SK-N-MC (cell line): ENCODE measurements around the gene THBS2.

Source experiments
- EZH2 ChIP-seq: fragments of 200-600 bp; sonication (generic); IDR thresholded peaks from one replicate; pipeline ENCODE4 v1.6.1; 2017; ENCODE audit warnings: antibody characterized with exemption
- FOXP2 ChIP-seq: optimal IDR thresholded peaks from 2 replicates; pipeline ENCODE3; 2011; ENCODE audit warnings: mild to moderate bottlenecking, moderate library complexity; ENCODE audit not compliant: insufficient read depth; ENCODE audit errors: extremely low read length, control extremely low read depth
- POLR2AphosphoS5 ChIP-seq: IDR thresholded peaks from 2 replicates; pipeline ENCODE4 v1.6.1; 2012; ENCODE audit warnings: mild to moderate bottlenecking, low read depth, low read length, borderline replicate concordance

GRCh38 chr6:169293196-169293595, 39.5 kb upstream of the THBS2 start:
- TF ChIP-seq POLR2AphosphoS5 (no peak), EZH2 (no peak), FOXP2 (no peak)
